Measurements from ENCODE around the gene IER3. TPM values are rescaled to one million over a fixed set of nuclear protein-coding genes. Genes with fewer than 3 reads are reported as not detected.

IER3 gene
- total and polyA plus RNA-seq, 7 experiments from 2014 or later: 2.2 to 69.9 (median 14.7) TPM

DNA sequence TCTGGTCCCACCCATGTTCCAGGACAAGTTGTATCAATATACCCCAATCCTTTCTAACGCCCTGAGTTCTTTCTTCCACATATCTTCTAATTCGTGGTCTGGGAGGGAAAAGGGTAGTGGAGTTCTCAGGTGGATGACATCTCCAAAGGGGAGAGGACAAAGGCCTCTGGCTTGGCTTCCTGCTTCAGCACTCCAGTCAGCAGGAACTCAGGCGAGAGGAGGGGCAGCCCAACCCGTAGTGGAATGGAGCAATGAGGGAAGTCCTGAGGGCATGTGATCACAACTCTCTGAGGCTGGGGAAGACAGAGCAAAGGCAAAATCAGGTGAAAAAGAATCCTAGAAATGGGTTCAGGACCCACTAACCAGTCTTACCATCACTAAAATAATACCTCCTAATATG, 44.0 kb downstream of the IER3 start:
- Histone ChIP-seq H3K27me3 (ENCODE audit: control insufficient read depth in 2 of 2, insufficient read depth in 2 of 2, low read length in 2 of 2) (no peaks in the 10 kb centered on the region), H3K9me3 (ENCODE audit: control insufficient read depth in 2 of 3, low read length in 3 of 3) (no peaks in the 10 kb centered on the region), H3K4me1 (ENCODE audit: control insufficient read depth in 2 of 2, insufficient read depth in 2 of 2, low read length in 2 of 2) (no peaks in the 10 kb centered on the region), H3K4me3 (ENCODE audit: low read length) (no peak overlapping the region), H3K27ac (ENCODE audit: low read depth, low read length) (no peak overlapping the region), H3K36me3 (ENCODE audit: control insufficient read depth in 2 of 3, insufficient read depth in 3 of 3, low read length in 3 of 3) (peaks cover 0 to 30% (median 12%) of the 10 kb centered on the region in 3 experiments)
- no peaks in the 10 kb centered on the region for H3K27me3 Mint-ChIP-seq
- ATAC-seq (no peak), DNase-seq (no peak)
- H3K4me3 Mint-ChIP-seq: no peak overlapping the region
- H3K4me1 Mint-ChIP-seq: peaks cover 0 to 11% (median 0%) of the 10 kb centered on the region in 7 donors
- ChIA-PET CTCF (no interaction called here), POLR2A (interaction anchor here (1.2 to 1.4 kb wide), 2 partner anchors 16 to 22 kb away, joined by 3 read pairs; no protein-coding TSS in a partner anchor)
- intact Hi-C loops (cut with micrococcal nuclease): no loop called here
- H3K9me3 Mint-ChIP-seq: no peaks in the 10 kb centered on the region
- H3K36me3 Mint-ChIP-seq: peaks cover 9 to 40% (median 20%) of the 10 kb centered on the region in 5 donors
- no peak overlapping the region for H3K27ac Mint-ChIP-seq

DNA sequence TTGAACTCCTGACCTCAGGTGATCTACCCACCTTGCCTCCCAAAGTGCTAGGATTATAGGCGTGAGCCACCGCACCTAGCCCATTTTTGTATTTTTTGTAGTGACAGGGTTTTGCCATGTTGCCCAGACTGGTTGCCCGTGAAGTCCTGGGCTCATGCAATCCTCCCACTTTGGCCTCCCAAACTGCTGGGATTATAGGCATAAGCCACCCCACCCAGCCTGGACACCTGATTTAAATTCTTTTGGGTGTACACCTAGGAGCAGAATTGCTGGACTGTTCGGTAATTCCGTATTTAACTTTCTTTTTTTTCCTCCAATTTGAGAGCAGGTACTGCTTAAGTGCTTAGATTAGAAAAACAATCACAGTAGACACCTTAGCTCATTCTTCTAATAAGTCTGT, 47.9 kb downstream of the IER3 start:
- Mint-ChIP-seq H3K36me3 (peaks cover 0 to 11% (median 2%) of the 10 kb centered on the region in 5 donors), H3K4me3 (no peak overlapping the region), H3K27ac (no peak overlapping the region), H3K4me1 (peaks cover 2 to 8% (median 7%) of the 10 kb centered on the region in 7 donors), H3K9me3 (no peaks in the 10 kb centered on the region), H3K27me3 (no peaks in the 10 kb centered on the region)
- Histone ChIP-seq H3K27me3 (ENCODE audit: control insufficient read depth in 2 of 2, insufficient read depth in 2 of 2, low read length in 2 of 2) (no peaks in the 10 kb centered on the region), H3K4me1 (ENCODE audit: control insufficient read depth in 2 of 2, insufficient read depth in 2 of 2, low read length in 2 of 2) (peaks cover 2% of the 10 kb centered on the region in 2 donors), H3K4me3 (ENCODE audit: low read length) (no peak overlapping the region), H3K27ac (ENCODE audit: low read depth, low read length) (no peak overlapping the region), H3K9me3 (ENCODE audit: control insufficient read depth in 2 of 3, low read length in 3 of 3) (no peaks in the 10 kb centered on the region), H3K36me3 (ENCODE audit: control insufficient read depth in 2 of 3, insufficient read depth in 3 of 3, low read length in 3 of 3) (peaks cover 0 to 7% (median 3%) of the 10 kb centered on the region in 3 experiments)
- ChIA-PET POLR2A (interaction anchor here (0.6 to 2.4 kb wide), 3 partner anchors 9 to 92 kb away, joined by 3 to 9 read pairs (median 3); no protein-coding TSS in a partner anchor), CTCF (interaction anchor here (0.7 kb wide), 1 partner anchor 19 kb away, joined by 3 read pairs; no protein-coding TSS in a partner anchor)
- intact Hi-C loops (cut with micrococcal nuclease): no loop called here
- ATAC-seq: no peak
- no peak for DNase-seq

Other genes starting within 250 kb of the IER3 start
- 100 to 1,000 TPM in 2 of 5 experiments, 10 to 100 TPM in 3; 56.0 to 190 (median 73.1) TPM for gene GNL1, start 188.1 kb downstream of the IER3 start, total RNA-seq
- gene GNL1, start 188.1 kb downstream of the IER3 start, polyA plus RNA-seq: 10 to 100 TPM; 27.7 to 29.6 TPM
- 10 to 100 TPM; 14.1 to 29.4 (median 23.3) TPM for gene PRR3, start 187.3 kb downstream of the IER3 start, total RNA-seq
- gene PRR3, start 187.3 kb downstream of the IER3 start, polyA plus RNA-seq: 10 to 100 TPM; 11.1 to 14.4 TPM
- gene ABCF1, start 173.1 kb downstream of the IER3 start, total RNA-seq: 100 to 1,000 TPM in 1 of 5 experiments, 10 to 100 TPM in 4; 65.1 to 116 (median 86.6) TPM
- 10 to 100 TPM; 25.2 to 45.5 TPM for gene ABCF1, start 173.1 kb downstream of the IER3 start, polyA plus RNA-seq
- gene PPP1R10, start 127.3 kb downstream of the IER3 start, total RNA-seq: 100 to 1,000 TPM; 108 to 286 (median 146) TPM
- 10 to 100 TPM; 21.6 to 23.6 TPM for gene PPP1R10, start 127.3 kb downstream of the IER3 start, polyA plus RNA-seq
- 10 to 100 TPM; 20.4 to 51.2 (median 47.7) TPM for gene MRPS18B, start 126.7 kb downstream of the IER3 start, total RNA-seq
- 100 to 1,000 TPM; 145 to 169 TPM for gene MRPS18B, start 126.7 kb downstream of the IER3 start, polyA plus RNA-seq
- gene ATAT1, start 117.7 kb downstream of the IER3 start, total RNA-seq: 10 to 100 TPM in 2 of 5 experiments, 1 to 10 TPM in 3; 7.0 to 12.0 (median 9.5) TPM
- gene ATAT1, start 117.7 kb downstream of the IER3 start, polyA plus RNA-seq: 1 to 10 TPM; 1.3 to 1.9 TPM
- gene C6orf136, start 97.4 kb downstream of the IER3 start, total RNA-seq: 10 to 100 TPM; 23.7 to 38.0 (median 32.1) TPM
- gene C6orf136, start 97.4 kb downstream of the IER3 start, polyA plus RNA-seq: 10 to 100 TPM; 12.3 to 22.5 TPM
- 10 to 100 TPM; 25.9 to 51.5 (median 46.7) TPM for gene DHX16, start 71.5 kb downstream of the IER3 start, total RNA-seq
- gene DHX16, start 71.5 kb downstream of the IER3 start, polyA plus RNA-seq: 10 to 100 TPM; 14.9 to 38.3 TPM
- gene PPP1R18, start 57.9 kb downstream of the IER3 start, total RNA-seq: 100 to 1,000 TPM in 2 of 5 experiments, 10 to 100 TPM in 3; 60.9 to 262 (median 95.3) TPM
- gene PPP1R18, start 57.9 kb downstream of the IER3 start, polyA plus RNA-seq: 10 to 100 TPM; 70.3 to 90.5 TPM
- 10 to 100 TPM in 1 of 5 experiments, 1 to 10 TPM in 4; 2.3 to 29.4 (median 3.1) TPM for gene NRM, start 53.6 kb downstream of the IER3 start, total RNA-seq
- 1 to 10 TPM; 7.2 to 7.6 TPM for gene NRM, start 53.6 kb downstream of the IER3 start, polyA plus RNA-seq
- gene MDC1, start 27.3 kb downstream of the IER3 start, total RNA-seq: 10 to 100 TPM; 40.3 to 78.9 (median 62.0) TPM
- 10 to 100 TPM in 1 of 2 donors, 1 to 10 TPM in 1; 4.5 to 11.0 TPM for gene MDC1, start 27.3 kb downstream of the IER3 start, polyA plus RNA-seq
- gene TUBB, start 24.2 kb downstream of the IER3 start, total RNA-seq: 100 to 1,000 TPM in 4 of 5 experiments, 10 to 100 TPM in 1; 86.7 to 930 (median 242) TPM
- 100 to 1,000 TPM; 107 to 151 TPM for gene TUBB, start 24.2 kb downstream of the IER3 start, polyA plus RNA-seq
- 100 to 1,000 TPM in 1 of 5 experiments, 10 to 100 TPM in 4; 59.4 to 204 (median 81.3) TPM for gene FLOT1, start 1.9 kb downstream of the IER3 start, total RNA-seq
- gene FLOT1, start 1.9 kb downstream of the IER3 start, polyA plus RNA-seq: 100 to 1,000 TPM; 107 to 132 TPM
- 10 to 100 TPM; 13.7 to 23.8 (median 18.6) TPM for gene DDR1, start 140.0 kb upstream of the IER3 start, total RNA-seq
- 1 to 10 TPM; 1.8 to 8.6 TPM for gene DDR1, start 140.0 kb upstream of the IER3 start, polyA plus RNA-seq
- gene GTF2H4, start 163.7 kb upstream of the IER3 start, total RNA-seq: 10 to 100 TPM; 18.8 to 42.3 (median 32.2) TPM
- 10 to 100 TPM in 1 of 2 donors, 1 to 10 TPM in 1; 8.0 to 12.1 TPM for gene GTF2H4, start 163.7 kb upstream of the IER3 start, polyA plus RNA-seq
- gene VARS2, start 169.7 kb upstream of the IER3 start, total RNA-seq: 10 to 100 TPM; 22.2 to 47.3 (median 37.9) TPM
- gene VARS2, start 169.7 kb upstream of the IER3 start, polyA plus RNA-seq: 10 to 100 TPM; 17.1 to 18.9 TPM
- not detected for gene SFTA2, start 187.6 kb upstream of the IER3 start, total RNA-seq
- under 1 TPM in 1 of 2 donors, not detected in 1; 0.34 TPM for gene SFTA2, start 187.6 kb upstream of the IER3 start, polyA plus RNA-seq
- gene MUCL3, start 196.4 kb upstream of the IER3 start, total RNA-seq: not detected
- gene MUCL3, start 196.4 kb upstream of the IER3 start, polyA plus RNA-seq: not detected
- gene MUC21, start 239.2 kb upstream of the IER3 start, total RNA-seq: not detected
- not detected for gene MUC21, start 239.2 kb upstream of the IER3 start, polyA plus RNA-seq